GM21390 (cell line): Measurements from ENCODE around the gene EVC.

Experiments used
- ATAC-seq: cut with Tn5 transposase; IDR thresholded peaks from one replicate; pipeline ENCODE4 v1.9.1; 2021; ENCODE audit not compliant: unreplicated experiment

Gene EVC

DNA sequence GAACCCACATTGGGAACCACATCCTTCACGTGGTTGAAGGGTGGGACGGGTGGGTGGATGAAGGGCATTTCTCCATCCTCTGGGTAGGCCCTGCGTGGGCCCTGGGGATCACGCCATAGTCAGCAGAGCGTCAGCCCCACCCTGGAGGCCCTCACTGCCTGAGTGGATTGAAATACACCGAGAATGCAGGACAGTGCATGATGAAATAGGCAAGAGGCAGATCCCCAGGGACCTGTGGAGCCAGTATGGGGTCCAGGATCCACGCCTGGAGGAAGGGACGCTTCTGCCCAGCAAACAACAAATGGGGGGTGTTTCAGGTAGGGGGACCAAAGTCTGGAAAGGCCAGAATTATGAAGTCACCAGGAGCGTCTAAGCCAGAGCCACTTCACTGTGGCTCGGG, 19.4 kb downstream of the EVC start:
- no peak for ATAC-seq

DNA sequence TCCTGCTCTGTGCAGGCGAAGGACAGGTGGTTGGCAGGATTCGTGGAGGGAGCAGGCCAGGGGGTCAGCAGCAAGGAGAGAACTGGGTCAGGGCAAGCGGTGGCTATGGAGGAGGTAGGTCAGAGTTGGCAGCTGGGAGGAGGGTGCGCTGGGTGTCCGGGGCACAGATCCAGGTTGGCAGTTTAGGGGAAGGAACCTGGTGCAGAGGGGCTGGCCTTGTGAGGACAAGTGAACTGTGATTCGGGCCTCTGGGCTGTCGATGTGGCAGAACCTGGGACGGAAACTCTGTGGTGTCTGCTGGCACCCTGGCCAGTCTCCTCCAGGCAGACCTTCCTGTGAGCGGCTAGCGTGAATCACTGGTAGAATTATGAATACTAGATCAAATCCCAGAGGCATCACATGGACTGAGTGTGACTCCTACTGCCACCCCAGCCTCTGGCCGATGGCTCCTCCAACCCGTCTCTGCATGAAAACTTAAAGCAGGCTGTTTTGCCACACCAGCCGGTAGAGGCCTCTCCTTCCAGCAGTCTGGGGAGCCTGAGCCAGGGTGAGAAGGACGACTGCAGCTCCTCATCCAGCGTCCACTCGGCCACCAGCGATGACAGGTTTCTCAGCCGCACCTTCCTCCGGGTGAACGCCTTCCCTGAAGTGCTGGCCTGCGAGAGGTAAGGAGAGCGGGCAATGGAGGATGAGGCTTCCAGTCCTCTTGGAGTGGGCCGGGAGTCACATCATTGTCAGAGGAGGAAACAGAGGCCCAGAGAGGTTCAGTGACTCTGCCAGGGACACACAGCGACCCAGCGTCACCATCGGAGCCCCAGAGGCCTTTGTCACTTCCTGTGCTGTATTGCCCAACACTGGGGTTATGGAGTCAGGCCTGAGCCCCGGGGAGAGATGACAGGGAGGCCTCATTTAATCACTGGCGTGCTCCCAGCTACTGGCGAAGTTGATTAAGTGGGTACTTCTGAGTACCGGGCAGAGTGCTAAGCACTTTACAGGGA, 20.3 kb downstream of the EVC start:
- no peak for ATAC-seq

DNA sequence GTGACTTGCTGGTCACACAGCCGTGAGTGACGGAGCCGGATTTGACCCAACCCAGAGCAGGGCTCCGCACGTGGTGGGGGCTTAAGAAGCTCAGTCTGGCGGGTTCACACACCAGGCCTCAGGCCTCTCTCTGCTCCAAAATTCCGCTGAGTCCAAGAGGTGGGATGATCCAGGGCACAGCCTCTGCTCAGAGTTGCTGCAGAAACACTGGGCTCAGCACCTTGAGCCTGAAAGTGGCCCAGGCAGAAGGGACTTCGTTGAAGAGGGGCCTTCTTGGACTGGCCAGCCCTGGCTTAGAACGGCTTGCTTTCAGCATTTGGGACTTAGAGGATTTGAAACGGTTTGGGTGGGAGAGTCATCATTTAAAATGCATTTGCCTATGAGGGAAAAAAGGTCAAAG, 21.2 kb downstream of the EVC start:
- no peak for ATAC-seq

DNA sequence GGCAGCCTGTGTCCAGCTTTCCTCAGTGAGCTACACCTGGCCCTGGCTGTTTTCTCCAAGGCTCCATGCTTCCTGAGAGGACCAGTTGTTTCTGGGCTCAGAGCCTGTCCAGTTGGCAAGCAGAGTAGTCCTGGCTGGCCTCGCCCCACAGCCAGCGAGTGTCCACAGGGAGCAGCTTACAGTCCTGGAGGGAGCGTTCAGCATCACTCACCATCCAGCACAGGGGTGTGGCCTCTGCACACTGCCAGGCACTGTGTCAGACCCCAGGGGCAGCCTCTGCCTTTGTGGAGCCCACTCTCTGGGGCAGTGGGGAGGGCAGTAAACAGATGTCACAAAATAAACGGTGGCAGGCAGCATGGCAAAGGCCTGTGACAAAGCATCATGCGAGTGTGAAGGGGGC, 23.9 kb downstream of the EVC start:
- ATAC-seq: no peak

DNA sequence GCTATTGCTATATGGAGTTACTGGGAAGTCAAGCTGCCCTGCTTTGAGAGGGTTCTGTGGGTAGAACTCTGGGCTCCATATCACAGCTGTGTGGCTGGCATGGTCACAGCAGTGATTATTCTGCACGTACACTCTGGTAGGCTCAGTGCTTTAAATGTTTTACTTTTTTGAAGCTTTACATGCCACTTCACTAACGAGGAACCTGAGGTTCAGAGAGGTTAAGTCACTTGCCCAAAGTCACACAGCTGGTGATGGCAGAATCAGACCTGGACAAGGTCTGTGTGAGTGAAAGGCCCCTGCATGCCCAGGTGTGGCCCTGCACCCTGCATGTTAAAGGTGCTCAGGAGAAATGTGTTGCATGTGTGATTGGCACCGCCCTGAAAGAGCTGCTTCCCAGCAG, 24.5 kb downstream of the EVC start:
- ATAC-seq: no peak

DNA sequence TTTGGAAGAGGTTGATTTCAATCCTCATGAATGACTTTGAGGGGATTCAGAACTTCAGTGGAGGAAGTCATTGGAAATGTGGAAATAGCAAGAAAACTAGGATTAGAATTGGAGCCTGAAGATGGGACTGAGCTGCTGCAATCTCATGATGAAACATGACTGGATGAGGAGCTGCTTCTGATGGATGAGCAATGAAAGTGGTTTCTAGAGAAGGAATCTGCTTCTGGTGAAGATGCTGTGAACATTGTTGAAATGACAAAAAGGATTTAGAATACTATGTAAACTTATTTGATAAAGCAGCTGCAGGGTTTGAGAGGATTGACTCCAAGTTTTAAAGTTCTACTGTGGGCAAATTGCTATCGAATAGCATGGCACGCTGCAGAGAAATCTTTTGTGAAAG, 27.1 kb downstream of the EVC start:
- ATAC-seq: no peak

DNA sequence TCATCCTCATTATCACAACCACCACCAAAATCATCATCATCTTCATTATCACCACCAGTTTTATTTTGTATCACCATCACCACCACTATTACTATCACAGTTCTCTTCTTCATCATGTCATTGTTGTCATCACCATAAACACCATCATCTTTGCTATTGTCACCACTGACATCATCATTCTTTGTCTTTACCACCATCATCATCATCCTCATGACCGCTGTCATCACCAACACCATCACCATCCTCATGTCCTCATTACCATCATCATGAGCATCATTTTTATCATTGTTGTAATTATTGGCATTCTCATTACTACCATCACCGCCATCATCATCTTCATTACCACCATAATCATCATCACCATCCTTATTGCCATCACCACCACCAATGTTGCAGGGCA, 31.4 kb downstream of the EVC start:
- ATAC-seq: no peak

DNA sequence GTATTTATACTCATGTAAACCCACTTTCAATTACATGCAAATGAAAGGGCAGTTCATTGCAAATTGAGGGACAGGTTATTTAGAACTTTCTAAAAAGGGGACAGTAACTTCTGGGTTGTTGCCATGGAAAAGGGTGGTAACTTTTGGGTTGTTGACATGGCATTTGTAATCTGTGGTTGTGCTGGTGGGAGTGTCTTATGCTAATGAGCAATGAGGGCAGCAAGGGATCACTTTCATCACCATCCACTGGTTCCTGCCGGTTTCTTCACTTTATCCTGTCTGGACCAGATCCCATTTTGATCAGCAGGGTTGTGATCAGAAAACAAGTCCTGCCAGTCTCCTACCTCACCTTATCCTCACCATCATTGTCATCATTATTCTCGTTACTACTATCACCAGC, 32.0 kb downstream of the EVC start:
- ATAC-seq: no peak

DNA sequence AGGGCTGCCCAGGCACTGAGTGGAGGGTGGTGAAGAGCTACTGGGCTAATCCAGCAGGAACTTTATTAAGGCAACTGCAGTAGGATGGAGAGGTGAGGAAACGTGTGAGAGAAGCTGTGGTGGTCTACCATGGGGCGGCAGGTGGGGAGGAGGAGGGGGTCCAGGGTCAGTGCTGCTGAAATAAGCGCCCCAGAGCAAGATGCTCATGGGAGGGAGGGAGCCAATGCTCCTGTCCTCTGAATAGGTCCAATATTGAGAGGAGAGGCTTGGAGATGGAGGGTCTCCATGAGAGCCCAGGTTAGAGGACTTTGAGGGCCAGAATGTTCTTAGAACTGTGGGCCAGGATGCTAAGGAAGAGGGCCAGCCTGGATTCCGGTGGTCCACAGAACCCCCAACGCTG, 35.2 kb downstream of the EVC start:
- ATAC-seq: no peak

DNA sequence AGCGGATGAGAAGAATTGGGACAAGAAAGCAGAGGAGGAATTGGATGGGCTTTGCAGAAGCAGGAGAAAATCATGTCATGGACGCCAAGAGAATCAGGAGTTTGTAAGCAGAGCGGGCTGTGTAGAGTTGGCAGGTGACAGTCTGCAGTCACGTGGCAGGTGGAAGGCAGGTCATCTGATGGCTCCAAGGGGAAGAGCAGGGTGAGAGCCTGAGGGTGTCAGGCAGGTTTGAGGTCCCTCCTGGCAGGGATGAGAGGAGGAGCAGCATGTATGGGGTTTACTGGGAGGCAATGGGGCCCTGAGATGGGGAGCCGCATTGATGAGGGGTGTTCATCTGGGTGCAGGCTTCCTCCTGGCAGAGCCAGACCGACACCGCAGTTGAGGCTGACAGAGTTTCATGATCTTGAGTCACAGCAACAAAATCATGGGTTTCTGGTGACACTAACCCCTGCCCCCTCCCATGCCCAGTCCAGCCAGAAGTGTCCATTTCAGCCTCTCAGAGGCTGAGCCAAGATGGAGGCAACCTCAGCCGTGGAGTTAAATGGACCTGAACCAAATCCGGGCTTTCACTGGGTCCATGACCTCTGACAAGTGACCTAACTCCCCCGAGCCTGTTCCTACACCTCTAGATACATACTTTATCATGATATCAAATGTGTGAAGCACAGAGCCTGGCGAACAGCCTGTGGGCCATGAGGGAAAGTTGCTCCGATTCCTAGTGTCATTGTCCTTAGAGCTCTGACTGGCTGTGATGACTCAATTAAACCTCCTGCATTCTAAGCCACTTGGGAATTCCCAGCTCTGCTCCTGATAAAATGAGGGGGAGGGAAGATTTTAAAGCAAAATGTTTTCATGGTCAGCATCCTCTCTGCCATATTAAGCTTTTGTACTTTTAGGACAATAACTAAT, 36.1 kb downstream of the EVC start:
- no peak for ATAC-seq

DNA sequence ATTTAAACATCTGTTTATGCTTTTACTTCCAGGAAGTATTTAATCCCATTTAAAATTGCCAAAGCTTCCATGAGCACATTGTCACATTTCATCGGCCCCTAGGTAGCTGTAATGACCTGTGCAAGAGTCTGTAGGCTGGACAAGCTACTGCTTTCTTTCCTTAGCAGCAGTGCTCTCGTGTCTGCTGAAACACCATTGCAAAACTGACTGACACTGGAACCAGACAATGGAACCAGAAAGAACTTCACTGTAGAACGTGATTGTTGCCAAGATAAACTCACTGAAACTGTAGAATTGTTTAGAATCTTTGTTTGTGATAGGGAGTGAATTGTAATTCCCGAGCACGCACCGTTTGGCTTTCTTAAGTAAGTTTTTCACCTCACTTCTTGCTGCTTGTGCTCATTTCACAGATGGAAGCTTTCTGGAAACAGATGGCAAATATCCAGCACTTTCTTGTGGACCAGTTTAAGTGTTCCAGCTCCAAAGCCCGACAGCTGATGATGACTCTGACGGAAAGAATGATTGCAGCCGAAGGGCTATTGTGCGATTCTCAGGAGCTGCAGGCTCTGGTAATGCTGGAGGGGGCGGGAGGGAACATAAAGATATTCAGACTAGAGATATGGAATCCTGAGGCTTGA, 36.9 kb downstream of the EVC start:
- ATAC-seq: no peak

DNA sequence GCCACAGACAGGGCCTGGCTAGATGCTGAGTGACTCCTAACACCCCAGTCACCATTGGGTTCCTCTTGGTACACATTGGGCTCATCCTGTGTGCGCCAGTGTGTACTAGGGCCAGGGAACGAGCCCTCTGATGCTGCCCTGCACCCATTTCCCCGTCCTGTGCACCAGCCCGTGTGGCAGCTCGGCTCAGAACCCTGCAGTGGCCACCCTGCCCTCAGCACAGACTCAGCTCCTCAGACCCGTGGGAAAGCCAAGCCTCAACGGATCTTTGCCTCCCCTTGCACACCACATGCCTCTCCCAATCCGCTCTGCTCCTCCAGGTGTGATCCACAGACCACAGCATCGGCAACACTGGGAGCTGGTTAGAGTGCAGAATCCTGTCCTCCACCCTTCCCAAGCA, 38.6 kb downstream of the EVC start:
- ATAC-seq: no peak

DNA sequence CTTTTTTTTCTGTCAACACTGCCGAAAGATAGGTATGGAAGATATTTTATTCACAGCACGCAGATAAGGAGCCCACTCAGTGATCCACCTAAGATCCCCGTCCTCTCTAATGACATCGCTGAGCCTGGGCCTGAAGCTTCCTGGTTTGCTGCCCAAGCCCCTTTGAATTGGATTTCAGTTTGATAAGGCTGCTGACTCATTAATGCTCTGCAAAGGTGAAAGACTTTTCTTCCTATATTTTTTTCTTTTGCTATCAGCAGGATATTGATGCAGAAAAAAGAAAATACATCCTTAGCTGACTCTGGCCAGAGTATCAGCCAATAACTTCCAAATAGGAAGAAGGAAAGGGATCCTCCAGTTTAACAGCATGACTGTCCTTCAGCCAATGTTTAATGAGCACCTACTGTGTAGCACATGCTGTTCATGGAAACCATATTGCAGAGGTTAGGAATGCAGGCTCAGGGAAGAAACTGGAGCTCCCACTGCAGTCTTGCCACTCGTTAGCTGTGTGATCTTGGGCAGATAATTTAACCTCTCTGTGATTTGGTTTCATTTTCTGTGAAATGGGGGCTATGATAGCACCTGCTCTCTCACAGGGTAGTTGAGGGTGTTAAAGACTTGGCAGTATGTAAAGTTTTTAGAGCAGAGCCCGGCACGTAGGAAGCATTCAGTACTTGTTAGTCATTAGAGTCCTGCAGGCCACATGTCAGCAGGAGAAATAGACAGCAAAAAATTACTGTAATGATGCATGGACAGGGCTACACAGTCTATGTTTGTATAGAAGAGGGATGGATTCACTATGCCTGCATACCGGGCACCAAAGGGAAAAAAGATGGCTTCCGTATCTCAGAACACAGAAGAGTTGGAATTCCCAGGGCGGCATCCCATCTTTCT, 39.3 kb downstream of the EVC start:
- no peak for ATAC-seq

DNA sequence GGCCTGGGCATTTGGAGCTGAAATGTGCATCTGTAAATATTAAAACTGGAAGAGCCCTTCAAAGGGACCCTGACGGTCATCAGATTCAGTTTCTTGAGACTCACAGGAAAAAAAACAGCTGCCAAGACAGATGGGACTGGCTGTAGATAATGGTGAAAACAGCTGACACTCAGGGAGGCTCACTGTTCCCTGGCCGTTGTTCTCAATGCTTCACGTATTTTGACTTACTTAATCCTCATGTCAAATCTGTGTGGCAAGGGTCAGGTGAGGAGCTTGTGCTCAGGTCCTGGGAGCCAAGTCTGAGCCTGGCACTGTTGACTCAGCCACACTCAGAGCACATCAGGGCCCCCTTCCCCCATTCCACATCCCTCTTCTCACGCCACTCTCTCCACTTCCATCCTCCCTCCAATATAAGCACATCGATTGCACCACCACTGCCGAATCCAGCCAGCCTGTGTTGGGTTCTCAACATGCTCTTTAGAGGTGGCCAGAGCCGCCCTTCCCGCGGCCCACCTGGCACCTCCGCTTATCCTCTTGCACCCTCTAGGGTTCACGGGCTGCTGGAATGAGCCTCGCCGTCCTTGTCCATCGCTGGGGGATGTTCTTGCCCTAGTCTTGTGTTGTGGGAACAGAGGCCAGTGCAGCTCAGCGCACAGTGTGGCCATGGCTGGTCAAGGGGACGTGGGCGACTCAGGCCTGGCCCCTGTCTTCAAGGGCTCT, 40.1 kb downstream of the EVC start:
- no peak for ATAC-seq

DNA sequence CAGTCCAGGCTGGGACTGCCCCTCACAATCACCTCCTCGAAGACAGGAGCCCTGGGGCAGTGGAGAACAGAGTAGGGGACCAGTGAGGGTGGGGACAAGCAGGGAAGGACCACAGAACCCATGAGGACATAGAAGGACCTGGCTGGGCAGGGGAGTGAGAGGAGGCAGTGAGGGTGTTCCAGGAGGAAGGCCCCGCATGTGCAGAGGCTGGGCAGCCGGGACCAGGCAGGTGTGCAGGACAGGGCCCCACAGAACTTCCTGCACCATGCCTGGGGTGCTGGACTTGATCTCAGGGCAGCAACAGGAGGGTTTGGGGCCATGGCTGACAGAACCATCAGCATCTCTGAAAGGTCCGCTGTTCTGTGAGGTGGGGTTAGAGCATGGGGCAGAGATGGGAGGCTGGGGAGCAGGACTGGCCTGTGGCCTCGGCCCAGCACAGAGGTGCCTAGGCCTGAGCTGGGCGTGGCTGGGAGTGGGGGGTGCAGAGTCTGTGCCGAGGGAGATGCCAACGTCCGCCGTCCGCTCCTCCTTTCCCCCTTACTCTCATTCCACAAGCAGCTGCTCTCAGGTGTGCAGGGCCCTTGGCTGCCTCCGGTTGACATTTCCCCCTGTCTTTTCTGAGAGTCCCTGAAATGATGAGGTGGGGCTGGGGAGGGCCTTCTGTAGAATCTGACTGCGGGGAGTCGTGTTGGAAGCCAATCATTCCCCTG, 40.8 kb downstream of the EVC start:
- ATAC-seq: no peak

DNA sequence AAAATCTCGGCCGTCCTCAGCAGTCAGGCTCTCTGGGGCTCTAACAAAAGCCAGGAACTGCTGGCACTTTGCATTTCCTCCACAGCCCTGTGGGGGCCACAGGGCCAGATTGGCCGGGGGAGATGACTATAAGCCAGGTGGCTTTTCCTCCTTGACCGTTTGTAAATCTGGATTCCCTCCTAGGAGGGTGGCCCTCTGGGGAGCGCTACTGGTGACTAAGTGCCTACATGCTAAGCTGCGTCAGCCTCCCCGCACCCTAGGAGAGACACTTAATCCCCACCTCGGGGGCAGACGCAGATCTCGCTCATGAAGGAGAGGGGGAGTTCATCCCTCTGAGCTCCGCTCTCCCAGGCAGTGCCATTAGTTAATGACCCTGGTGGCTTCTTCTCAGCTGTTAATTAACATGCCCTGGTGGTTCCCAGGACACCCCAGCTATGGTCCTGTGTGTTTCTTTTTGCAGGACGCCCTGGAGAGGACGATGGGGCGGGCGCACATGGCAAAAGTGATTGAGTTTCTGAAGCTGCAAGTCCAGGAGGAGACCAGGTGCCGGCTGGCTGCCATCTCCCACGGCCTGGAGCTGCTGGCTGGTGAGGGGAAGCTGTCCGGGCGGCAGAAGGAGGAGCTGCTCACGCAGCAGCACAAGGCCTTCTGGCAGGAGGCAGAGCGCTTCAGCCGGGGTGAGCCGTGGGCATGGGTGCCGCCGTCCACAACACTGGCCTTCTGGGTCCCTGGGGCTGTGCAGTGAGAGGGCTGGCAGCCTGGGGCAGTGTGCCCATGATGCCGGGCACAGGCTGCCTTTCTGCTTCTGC, 41.6 kb downstream of the EVC start:
- no peak for ATAC-seq

DNA sequence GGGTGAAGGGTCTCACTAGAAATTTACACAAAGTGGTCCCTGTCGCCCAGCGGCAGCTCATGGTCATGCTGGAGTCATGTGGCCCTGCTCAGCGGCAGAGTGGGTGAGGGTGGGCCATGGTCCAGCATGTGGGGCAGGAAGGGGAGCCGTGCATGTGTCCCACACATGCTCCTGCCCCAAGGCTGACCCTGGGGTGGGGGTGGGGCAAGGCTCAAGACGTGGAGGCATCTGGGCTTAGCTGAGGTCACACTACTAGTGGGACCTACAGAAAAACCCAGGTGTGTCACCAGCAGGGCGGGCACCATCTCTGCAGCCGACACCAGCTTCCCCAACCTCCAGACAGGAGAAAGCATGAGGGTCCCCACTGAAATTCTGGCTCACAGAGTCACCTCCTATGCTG, 42.4 kb downstream of the EVC start:
- ATAC-seq: no peak

DNA sequence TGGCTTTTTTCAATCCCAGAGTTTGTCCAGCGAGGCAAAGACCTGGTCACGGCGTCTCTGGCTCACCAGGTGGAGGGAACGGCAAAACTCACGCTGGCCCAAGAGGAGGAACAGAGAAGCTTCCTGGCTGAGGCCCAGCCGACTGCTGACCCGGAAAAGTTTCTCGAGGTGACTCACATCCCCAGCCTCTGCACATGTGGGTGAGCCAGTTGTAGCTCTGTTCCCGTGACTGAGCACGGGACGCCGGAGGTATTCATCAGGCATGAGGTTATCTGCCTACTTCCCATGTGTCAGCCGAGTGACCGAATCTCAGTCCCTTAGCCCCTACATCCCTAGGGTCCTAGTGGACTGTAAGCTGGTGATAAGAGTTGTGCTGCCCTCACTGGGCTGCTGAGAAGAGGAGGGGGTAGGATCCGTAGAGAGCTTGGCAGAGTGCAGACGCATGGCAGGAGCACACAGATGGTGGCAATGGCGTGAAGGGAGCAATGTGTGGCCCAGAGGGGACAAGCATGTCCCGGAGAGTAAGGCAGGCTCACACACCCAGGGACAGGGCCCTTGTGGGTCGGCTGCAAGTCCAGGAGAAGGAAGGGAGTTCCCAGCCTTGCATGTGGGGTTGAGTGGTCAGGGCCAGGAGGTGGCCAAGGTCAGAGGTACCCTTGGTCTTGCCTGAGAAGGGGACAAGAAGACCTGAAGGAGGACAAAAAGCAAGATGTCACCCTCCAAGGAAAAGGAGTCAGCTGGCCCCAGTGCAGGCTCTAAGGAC, 42.9 kb downstream of the EVC start:
- no peak for ATAC-seq
